K562 (cell line): ENCODE data around the gene MAP3K20. TPM values are rescaled to one million over a fixed set of nuclear protein-coding genes. Genes with fewer than 3 reads are reported as not detected.

Experiments
- ATAC-seq: fragments of 200-7000 bp; cut with Tn5 transposase; 3 replicates; pipeline ENCODE4 v1.9.1; 2020; ENCODE audit warnings: moderate library complexity
- BruUV-seq: library from RNA; stranded (reverse); fragments of 400-500 nt; replicated peaks from 2 replicates; lab custom pipeline; 2021; lab: Mats Ljungman, UMichigan
- CTCF ChIA-PET: fragments of 300-600 bp; formaldehyde crosslinking; extraction: SDS; loops from one replicate; lab custom pipeline; 2021; ENCODE audit warnings: low intra/inter-chr PET ratio; lab: Yijun Ruan, JAX
- POLR2A ChIA-PET: fragments of 300-600, 350-650 bp; sonication (Branson Sonifier 250); formaldehyde crosslinking; extraction: SDS; loops from one replicate; lab custom pipeline; 2021; ENCODE audit warnings: antibody characterized with exemption, inconsistent platforms; lab: Yijun Ruan, JAX
- DNase-seq, 4 experiments: peaks; one replicate each; pipeline versions ENCODE4 v3.0.0 to v3.0.0-alpha.2; 2011 to 2018; ENCODE audit warnings: low spot score in 3 of 4, mixed read lengths in 3 of 4; ENCODE audit errors: extremely low read depth in 1 of 4
- FAIRE-seq: peaks from 2 replicates; lab custom pipeline; 2011; peaks lifted over from hg19 to GRCh38; lab: Jason Lieb, UNC
- H2AFZ ChIP-seq: 2 replicates; pipeline ENCODE4 v1.6.0; 2011; ENCODE audit warnings: low read depth, low read length, control low read depth, inconsistent platforms
- H3K27ac ChIP-seq: fragments of 200-600 bp; 3 replicates; pipeline ENCODE4 v1.8.0; 2011; ENCODE audit warnings: low read depth, mild to moderate bottlenecking, control low read depth, inconsistent platforms, low read length, moderate library complexity, mixed read lengths; ENCODE audit errors: extremely low read depth
- H3K27me3 ChIP-seq, 2 experiments: fragments of 300-600 bp in 1 of 2; 2 replicates in 1 of 2; 3 replicates in 1 of 2; pipeline versions ENCODE4 v1.6.0 to v1.8.0; 2011; ENCODE audit warnings: inconsistent platforms in 2 of 2, low read length in 2 of 2, mild to moderate bottlenecking in 1 of 2, mixed read lengths in 1 of 2, moderate library complexity in 1 of 2; ENCODE audit not compliant: control insufficient read depth in 2 of 2, insufficient read depth in 2 of 2
- H3K36me3 ChIP-seq: fragments of 300-600 bp; 3 replicates; pipeline ENCODE4 v1.8.0; 2011; ENCODE audit warnings: mild to moderate bottlenecking, low read length, inconsistent platforms; ENCODE audit not compliant: control insufficient read depth, insufficient read depth
- H3K4me1 ChIP-seq, 2 experiments: fragments of 200-600 bp in 1 of 2; replicated peaks in 1 of 2; 2 replicates in 1 of 2; 3 replicates in 1 of 2; pipeline versions ENCODE4 v1.5.1 to v1.8.0; 2011; ENCODE audit warnings: inconsistent platforms in 2 of 2, low read length in 2 of 2, mild to moderate bottlenecking in 1 of 2, mixed read lengths in 1 of 2, moderate library complexity in 1 of 2; ENCODE audit not compliant: control insufficient read depth in 2 of 2, insufficient read depth in 2 of 2
- H3K4me2 ChIP-seq: 2 replicates; pipeline ENCODE4 v1.6.1; 2011; ENCODE audit warnings: low read length, control low read depth, inconsistent platforms, mixed read lengths; ENCODE audit not compliant: insufficient read depth
- H3K4me3 ChIP-seq: fragments of 200-600 bp; sonication (generic), shearing (Covaris generic); 2 replicates; pipeline ENCODE4 v1.5.1; 2016; ENCODE audit warnings: control low read depth, inconsistent platforms
- H3K79me2 ChIP-seq: fragments of 200-600 bp; 3 replicates; pipeline ENCODE4 v1.8.0; 2011; ENCODE audit warnings: low read length, inconsistent platforms; ENCODE audit not compliant: control insufficient read depth, insufficient read depth
- H3K9ac ChIP-seq, 2 experiments: 2 replicates each; pipeline versions ENCODE4 v1.6.0 to v1.6.1; 2011; ENCODE audit warnings: low read depth in 2 of 2, low read length in 2 of 2, control low read depth in 1 of 2, inconsistent platforms in 1 of 2, mild to moderate bottlenecking in 1 of 2, mixed read lengths in 1 of 2; ENCODE audit not compliant: insufficient read depth in 1 of 2
- H3K9me1 ChIP-seq: one replicate; pipeline ENCODE4 v1.6.0; 2011; ENCODE audit warnings: inconsistent platforms, mild to moderate bottlenecking, low read length, moderate library complexity; ENCODE audit not compliant: control insufficient read depth, insufficient read depth
- H3K9me3 ChIP-seq: replicated peaks from 2 replicates; pipeline ENCODE4 v1.5.1; 2011; ENCODE audit warnings: low read depth, low read length, inconsistent platforms; ENCODE audit not compliant: control insufficient read depth, insufficient read depth
- H4K20me1 ChIP-seq: replicated peaks from 2 replicates; pipeline ENCODE4 v1.6.1; 2011; ENCODE audit warnings: low read length, inconsistent platforms, mixed read lengths; ENCODE audit not compliant: control insufficient read depth, insufficient read depth
- ADNP ChIP-seq: fragments of 200-800 bp; sonication (Bioruptor generic); IDR thresholded peaks from 2 replicates; pipeline ENCODE4 v1.6.1; 2016; ENCODE audit warnings: missing genetic modification characterization, missing compliant biosample characterization
- BACH1 ChIP-seq: fragments of 200-800 bp; sonication (Bioruptor generic); IDR thresholded peaks from 2 replicates; pipeline ENCODE4 v1.6.1; 2016; ENCODE audit warnings: missing genetic modification characterization, missing compliant biosample characterization
- CHD2 ChIP-seq: IDR thresholded peaks from 2 replicates; pipeline ENCODE4 v1.6.1; 2011; ENCODE audit warnings: low read depth, low read length
- FUS ChIP-seq: fragments of 200-400 bp; formaldehyde crosslinking; optimal IDR thresholded peaks from 2 replicates; pipeline ENCODE3; 2017; ENCODE audit warnings: low read depth, low read length
- GTF2A2 ChIP-seq: IDR thresholded peaks from 2 replicates; pipeline ENCODE4 v1.6.1; 2016; ENCODE audit warnings: mild to moderate bottlenecking, missing genetic modification characterization, missing compliant biosample characterization
- SREBF1 ChIP-seq: fragments of 150-350 bp; IDR thresholded peaks from 2 replicates; pipeline ENCODE4 v1.6.1; 2014; ENCODE audit warnings: antibody characterized with exemption, low read depth, low read length, borderline replicate concordance
- ZBTB9 ChIP-seq: fragments of 450-650 bp; formaldehyde crosslinking; IDR thresholded peaks from 2 replicates; pipeline ENCODE4 v1.4.0; 2020; ENCODE audit warnings: mild to moderate bottlenecking, moderate library complexity
- ZKSCAN8 ChIP-seq: fragments of 200-800 bp; sonication (Bioruptor generic); IDR thresholded peaks from 2 replicates; pipeline ENCODE4 v1.6.1; 2016; ENCODE audit warnings: missing genetic modification characterization, missing compliant biosample characterization
- WGBS: fragments of 100-300 bp; shearing (Covaris generic); methylation state at CpG from one replicate; pipeline ENCODE4 v1.1.6; 2016; ENCODE audit warnings: low coverage, mixed read lengths; ENCODE audit not compliant: insufficient coverage; ENCODE audit errors: missing lambda C conversion rate; 5-methylcytosine and 5-hydroxymethylcytosine counted together
- in situ Hi-C: fragments of 300-500 bp; cut with MboI; formaldehyde crosslinking; loops from 4 replicates; pipeline ENCODE4 v1.15.0; 2018; ENCODE audit warnings: inconsistent platforms, mixed read lengths
- intact Hi-C: fragments of 100-400 bp; cut with micrococcal nuclease; formaldehyde crosslinking; loops from 2 replicates; pipeline ENCODE4 v1.14.2; 2022
- polyA plus RNA-seq, 8 experiments: library from polyadenylated mRNA; depleted of rRNA in 4 of 8; stranded (reverse) in 5 of 8; unstranded in 3 of 8; fragments of >200 nt; fragmentation: Nextera tagmentation in 2 of 8; fragmentation: Illumina TruSeq in 1 of 8; extraction: Ambion mirVana in 2 of 8; extraction: Trizol in 1 of 8; gene quantifications; 2 replicates each; pipeline versions ENCODE4 v1.2.1 to v1.2.3, GENCODE V29; 2011 to 2014; ENCODE audit warnings: inconsistent platforms in 1 of 8, missing spikeins in 1 of 8
- total RNA-seq, 7 experiments: library from RNA; depleted of rRNA in 6 of 7; stranded (reverse); fragments of >200 nt in 6 of 7; fragmentation: Illumina TruSeq in 2 of 7; extraction: Trizol in 2 of 7; gene quantifications; 2 replicates each; pipeline versions ENCODE4 v1.2.1 to v1.2.3, GENCODE V29; 2011 to 2021; ENCODE audit warnings: low replicate concordance in 1 of 7

The MAP3K20 gene
- total and polyA plus RNA-seq, 9 of the 15 experiments (the other 6 are each of a cell fraction or from before 2014, with no cell fraction given), result 9.8 to 34.2 (median 27.3) TPM

DNA sequence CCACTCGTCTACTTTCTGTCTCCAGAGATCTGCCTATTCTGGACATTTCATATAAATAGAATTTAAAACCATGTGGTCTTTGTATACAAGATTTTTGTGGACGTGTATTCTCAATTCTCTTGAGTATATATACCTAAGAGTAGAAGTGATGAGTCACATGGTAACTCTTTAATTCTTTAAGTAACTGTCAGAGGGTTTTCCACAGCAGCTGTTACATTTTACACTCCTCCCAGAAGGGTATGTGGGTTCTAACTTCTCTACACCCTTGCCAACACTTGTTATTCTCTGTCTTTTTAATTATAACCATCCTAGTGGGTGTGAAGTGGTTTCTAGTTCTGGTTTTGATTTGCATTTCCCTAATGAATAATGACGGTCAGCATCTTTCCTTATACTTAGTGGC, 70.9 kb downstream of the MAP3K20 start:
- intact Hi-C loops, result no loop called here
- TF ChIP-seq ADNP (tag) (no peak), SREBF1 (no peak), FUS (no peak), GTF2A2 (tag) (no peak), ZKSCAN8 (CRISPR knock-in tag) (no peak), CHD2 (no peak), ZBTB9 (CRISPR knock-in tag) (no peak), BACH1 (tag) (no peak)

More for the DNA sequence above, 70.9 kb downstream of the MAP3K20 start:
- Histone ChIP-seq H3K27me3 (no peaks in the 10 kb centered on the region), H3K4me2 (no peak overlapping the region), H3K9me1 (no peaks in the 10 kb centered on the region), H3K9ac (no peak overlapping the region), H3K4me1 (no peaks in the 10 kb centered on the region), H3K36me3 (no peaks in the 10 kb centered on the region), H2AFZ (no peak overlapping the region), H3K4me3 (no peak overlapping the region), H3K79me2 (no peaks in the 10 kb centered on the region), H3K27ac (no peak overlapping the region), H4K20me1 (no peaks in the 10 kb centered on the region), H3K9me3 (no peaks in the 10 kb centered on the region)
- POLR2A ChIA-PET, result interaction anchor here (0.9 kb wide), 1 partner anchor 9 kb away, joined by 3 read pairs; no protein-coding TSS in a partner anchor
- ATAC-seq, result no peak
- no peak for DNase-seq
- in situ Hi-C loops, result no loop called here
- CTCF ChIA-PET, result no interaction called here
- BruUV-seq, result no TSS peak
- WGBS, result 42% methylated on average over 3 of the region's 3 CpGs
- FAIRE-seq, result no peak
